ENCODE data around the gene CCDC167. TPM values are rescaled to one million over a fixed set of nuclear protein-coding genes. Genes with fewer than 3 reads are reported as not detected.

The CCDC167 gene
- total RNA-seq, 1 donor from 2014 or later, result 72.1 TPM

- intact Hi-C loops (cut with micrococcal nuclease), result no loop called here
Measured at GRCh38 chr6:37530297-37530696, 30.6 kb upstream of the CCDC167 start.

DNA sequence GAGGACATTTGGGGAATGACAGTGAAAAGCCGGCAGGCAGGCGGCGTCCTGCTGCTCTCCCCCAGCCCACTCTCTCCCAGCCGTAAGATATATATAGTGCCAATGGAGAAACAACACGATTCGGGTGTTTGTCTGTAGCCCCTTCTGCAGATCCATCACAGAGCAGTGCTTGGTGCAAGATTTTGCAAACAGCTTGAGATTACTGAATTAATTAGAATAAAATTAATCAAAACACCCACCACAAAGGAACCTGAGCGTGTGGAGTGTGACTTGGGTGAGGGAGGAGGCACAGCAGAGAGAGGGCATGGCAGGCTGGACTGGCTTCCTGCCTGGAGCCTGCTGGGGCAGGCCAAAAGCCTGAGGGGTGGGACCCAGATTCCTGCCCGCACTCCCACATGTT, 28.8 kb upstream of the CCDC167 start:
- intact Hi-C loops (cut with micrococcal nuclease), result no loop called here

GRCh38 chr6:37525460-37526357, 26.0 kb upstream of the CCDC167 start:
- intact Hi-C loops (cut with micrococcal nuclease), result no loop called here

GRCh38 chr6:37524970-37525318, 25.3 kb upstream of the CCDC167 start:
- intact Hi-C loops (cut with micrococcal nuclease), result no loop called here

DNA sequence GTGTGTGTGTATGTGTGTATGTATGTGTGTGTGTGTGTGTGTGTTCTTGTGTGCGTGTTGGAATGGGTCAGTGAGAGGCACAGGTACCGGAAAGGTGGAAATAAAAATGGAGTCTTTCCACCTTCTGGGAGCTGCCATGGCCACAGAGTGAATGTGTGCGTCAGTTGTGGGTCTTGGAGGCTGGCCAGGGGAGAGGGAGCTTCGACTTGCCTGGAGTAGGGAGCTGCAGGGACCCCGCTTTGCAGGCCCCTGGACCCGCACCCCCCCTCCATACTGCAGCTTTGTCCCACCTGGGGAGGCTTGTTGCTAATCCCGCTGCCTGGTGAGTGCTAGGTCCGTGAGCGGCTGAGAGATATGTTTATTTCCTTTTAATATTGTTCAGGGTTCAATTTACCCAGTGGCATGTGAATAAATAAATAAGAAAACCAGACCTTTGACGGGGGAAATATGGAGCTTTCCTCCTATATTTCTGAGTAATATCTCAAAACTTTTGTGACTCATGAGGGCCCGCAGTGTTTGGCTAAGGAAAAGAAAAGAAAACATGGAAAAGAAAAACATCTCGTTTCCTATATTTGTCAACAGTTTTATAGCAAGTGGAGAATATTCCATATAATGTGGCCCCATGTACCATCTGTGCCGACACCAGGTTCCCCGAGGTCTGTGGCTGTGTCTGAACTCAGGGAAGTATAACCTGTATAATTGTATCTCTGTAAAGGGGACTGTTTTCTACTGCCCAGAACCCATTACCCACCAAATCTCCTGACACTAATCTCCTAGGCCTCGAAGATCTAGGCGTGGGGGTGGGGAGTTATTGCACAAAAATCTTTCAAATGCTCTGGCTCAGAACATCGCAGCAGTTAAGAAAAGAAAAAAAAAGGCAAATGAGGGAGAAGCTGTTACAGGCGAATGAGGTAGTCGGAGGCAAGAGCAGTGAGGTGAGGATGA, 24.6 kb upstream of the CCDC167 start:
- intact Hi-C loops (cut with micrococcal nuclease), result no loop called here

GRCh38 chr6:37523412-37523811, 23.7 kb upstream of the CCDC167 start:
- intact Hi-C loops (cut with micrococcal nuclease), result no loop called here

- intact Hi-C loops (cut with micrococcal nuclease), result no loop called here
Measured at GRCh38 chr6:37522836-37523235, 23.1 kb upstream of the CCDC167 start.

- intact Hi-C loops (cut with micrococcal nuclease), result no loop called here
Measured at GRCh38 chr6:37521674-37522073, 22.0 kb upstream of the CCDC167 start.

DNA sequence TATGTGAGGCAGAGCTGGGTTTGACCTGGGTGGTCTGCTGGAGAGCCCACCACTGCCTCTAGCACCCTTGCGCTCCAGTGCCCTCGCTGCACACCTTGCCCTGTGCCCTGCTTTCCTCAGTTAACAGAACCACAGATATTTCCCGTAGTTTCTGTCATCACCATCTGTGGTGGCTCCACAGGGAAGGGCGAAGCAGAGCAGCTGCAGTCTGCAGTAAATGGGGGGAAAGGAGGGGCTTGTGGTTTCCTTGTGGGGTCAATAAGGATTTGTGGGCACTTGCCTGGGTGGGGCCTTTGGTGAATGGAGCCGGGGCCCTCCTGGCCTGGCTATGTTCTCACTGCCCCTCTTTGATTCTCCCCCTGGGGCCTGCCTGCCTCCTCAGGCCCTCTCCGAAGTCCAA, 21.2 kb upstream of the CCDC167 start:
- intact Hi-C loops (cut with micrococcal nuclease), result no loop called here

GRCh38 chr6:37519461-37519860, 19.8 kb upstream of the CCDC167 start:
- intact Hi-C loops (cut with micrococcal nuclease), result no loop called here

DNA sequence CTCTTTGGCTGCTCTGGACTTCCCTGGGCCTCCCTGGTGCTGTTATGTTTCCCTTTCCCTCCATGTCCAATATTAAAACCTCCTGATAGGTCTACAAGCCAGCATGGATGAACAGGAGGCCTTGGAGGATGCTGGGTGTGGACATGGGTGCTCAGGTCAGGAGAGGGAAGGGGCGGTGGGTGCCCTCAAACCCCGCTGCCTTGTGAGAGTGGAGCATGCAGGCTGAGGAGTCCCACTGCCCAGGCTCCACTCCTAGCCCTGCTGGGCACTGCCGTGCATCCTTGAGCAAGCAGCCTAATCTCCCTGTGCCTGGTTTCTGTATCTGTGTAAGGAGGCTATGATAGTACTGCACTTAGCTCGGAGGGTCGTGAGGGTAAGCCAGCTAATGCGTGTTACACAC, 18.4 kb upstream of the CCDC167 start:
- intact Hi-C loops (cut with micrococcal nuclease), result no loop called here

GRCh38 chr6:37517411-37517812, 17.7 kb upstream of the CCDC167 start:
- intact Hi-C loops (cut with micrococcal nuclease), result loop anchor here (1.0 to 2.0 kb wide), 2 partner anchors 18 to 85 kb away; partner anchors contain the start of genes CCDC167 and CMTR1

DNA sequence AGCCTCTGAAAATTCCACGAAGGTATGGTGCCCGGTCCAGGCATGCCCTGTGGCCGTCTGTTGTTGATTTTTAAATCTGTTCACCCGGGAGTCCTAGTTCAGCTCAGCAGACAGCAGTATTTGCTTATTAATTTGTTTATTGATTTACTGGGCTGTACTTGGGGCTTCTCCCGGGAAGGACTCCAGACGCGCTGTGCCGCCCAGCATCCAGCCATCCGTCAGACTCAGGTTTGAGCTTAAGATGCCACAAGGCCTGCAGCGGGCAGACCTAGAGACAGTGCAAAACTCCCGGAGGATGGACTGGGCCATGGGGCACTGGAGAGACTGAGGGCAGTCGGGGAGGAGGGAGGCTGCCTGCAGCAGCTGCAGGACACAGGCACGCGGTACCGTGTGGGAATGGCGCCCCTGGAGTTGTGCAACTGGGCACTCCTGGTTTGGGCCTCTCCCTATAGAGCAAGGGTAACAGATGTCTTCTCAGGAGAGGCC, 17.3 kb upstream of the CCDC167 start:
- intact Hi-C loops (cut with micrococcal nuclease), result loop anchor here (1.0 to 2.0 kb wide), 3 partner anchors 15 to 84 kb away; partner anchors contain the start of genes CCDC167 and CMTR1

DNA sequence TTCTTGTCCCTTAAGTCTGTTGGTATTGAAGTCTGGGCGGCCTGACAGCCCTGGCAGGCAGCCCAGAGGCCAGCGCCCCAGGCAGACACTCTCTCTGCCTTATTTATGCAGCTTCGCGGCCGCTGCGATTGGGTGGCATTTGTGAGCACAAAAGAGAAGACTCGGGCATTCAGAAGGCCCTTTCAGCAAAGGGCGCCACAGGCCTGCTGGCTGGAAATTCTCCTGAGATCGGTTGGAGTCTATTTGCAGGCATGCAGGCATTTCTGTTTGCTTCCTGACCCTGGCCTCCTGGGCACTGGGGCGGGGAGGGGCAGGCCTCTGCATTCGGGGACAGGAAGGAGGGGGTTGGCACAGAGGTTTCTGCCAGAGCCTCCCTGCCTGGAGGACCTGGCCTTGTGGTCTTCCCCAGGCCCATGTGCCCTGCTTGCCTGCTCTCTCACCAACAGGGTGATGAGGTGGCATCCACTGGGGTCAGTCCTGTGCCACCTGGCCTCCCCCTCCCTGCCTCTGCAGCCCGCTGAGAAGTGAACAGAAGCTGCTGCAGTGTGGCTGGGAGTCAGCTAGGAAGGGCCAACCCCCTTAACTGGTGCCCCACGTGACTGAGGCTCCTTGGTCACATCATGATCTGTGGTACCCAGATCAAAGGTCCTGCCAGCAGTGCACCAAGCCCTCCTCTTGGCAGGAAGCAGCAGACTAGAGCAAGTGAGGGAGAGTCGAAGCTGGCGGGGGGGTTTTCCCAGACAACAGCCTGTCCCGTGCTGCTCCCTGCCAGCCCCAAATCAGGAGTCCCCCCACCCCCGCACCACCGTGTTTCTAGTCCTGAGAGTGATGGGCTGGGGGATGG, 16.6 kb upstream of the CCDC167 start:
- intact Hi-C loops (cut with micrococcal nuclease), result loop anchor here (1.0 to 2.0 kb wide), 2 partner anchors 14 to 83 kb away; partner anchors contain the start of gene CMTR1

DNA sequence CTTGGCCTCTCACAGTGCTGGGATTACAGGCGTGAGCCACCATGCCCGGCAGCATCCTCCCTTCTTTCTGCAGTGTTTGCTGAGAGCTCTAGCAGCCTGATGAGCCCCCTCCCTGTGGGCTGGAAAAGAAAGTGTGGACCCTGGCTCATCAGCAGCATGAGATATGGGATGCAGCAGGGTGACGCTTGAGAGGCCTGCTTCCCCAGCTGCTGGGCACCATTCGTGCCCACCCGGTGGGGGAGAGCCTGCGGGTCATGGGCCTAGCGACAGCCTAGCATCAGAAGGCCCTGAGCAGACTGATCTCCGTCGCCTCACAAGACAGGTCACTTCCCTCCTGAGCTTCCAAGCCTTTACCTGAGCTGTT, 16.0 kb upstream of the CCDC167 start:
- intact Hi-C loops (cut with micrococcal nuclease), result loop anchor here (1.0 to 2.0 kb wide), 2 partner anchors 13 to 83 kb away; partner anchors contain the start of gene CMTR1

- intact Hi-C loops (cut with micrococcal nuclease), result no loop called here
Measured at GRCh38 chr6:37514837-37515236, 15.1 kb upstream of the CCDC167 start.

GRCh38 chr6:37514321-37514771, 14.7 kb upstream of the CCDC167 start:
- intact Hi-C loops (cut with micrococcal nuclease), result no loop called here

GRCh38 chr6:37513576-37513975, 13.9 kb upstream of the CCDC167 start:
- intact Hi-C loops (cut with micrococcal nuclease), result no loop called here

- intact Hi-C loops (cut with micrococcal nuclease), result no loop called here
Measured at GRCh38 chr6:37513155-37513554, 13.5 kb upstream of the CCDC167 start.

DNA sequence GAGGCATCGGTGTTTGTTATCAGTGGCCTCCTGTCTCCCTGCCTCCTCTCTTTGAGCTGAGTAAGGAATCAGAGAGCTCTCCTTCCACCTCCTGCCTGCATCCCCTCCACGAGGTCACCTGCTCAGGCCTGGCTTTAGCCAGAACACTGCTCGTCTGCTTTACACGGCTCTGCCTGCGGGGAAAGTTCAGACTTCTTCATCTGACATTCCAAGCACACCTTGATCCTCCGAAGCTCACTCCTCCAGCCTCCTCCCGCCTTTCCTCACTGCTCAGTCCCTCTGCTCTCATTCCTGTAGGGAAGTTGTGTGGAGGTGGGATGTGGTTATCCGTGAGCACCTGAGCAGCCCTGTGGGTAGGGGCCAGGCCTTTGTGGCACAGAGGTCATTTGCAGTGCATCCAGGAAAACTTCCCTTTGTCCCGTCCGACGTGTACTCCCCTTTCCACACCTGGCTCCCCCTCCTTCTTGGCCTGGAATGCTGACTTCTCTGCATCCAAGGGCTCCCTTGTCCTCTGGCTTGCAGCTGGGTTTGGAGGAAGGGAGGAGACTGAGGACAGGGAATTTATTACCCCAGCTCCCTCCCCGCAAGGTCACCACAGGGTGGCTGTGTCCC, 12.8 kb upstream of the CCDC167 start:
- intact Hi-C loops (cut with micrococcal nuclease), result no loop called here
